Gastroesophageal sphincter (tissue), 4 donors: ENCODE measurements around the gene STYK1. TPM values are rescaled to one million over a fixed set of nuclear protein-coding genes. Genes with fewer than 3 reads are reported as not detected.

ENCODE experiments used
- ATAC-seq: fragments of 150-250 bp; one replicate; pipeline ENCODE4 v1.9.1; 2016; ENCODE audit warnings: mild to moderate bottlenecking, moderate library complexity
- H3K27ac ChIP-seq, 4 donors: fragments of 200-600 bp; sonication (generic) in 3 of 4; 1 replicate in 3 of 4; 2 replicates in 1 of 4; pipeline ENCODE4 v1.5.1; 2016 to 2019
- H3K27me3 ChIP-seq: fragments of 200-600 bp; sonication (generic); one replicate; pipeline ENCODE4 v1.5.1; 2019
- H3K36me3 ChIP-seq, 2 donors: fragments of 200-600 bp; sonication (generic); one replicate each; pipeline ENCODE4 v1.5.1; 2019; ENCODE audit warnings: control low read depth in 1 of 2
- H3K4me1 ChIP-seq, 3 donors: fragments of 200-600 bp; sonication (generic); 1 replicate in 2 of 3; 2 replicates in 1 of 3; pipeline ENCODE4 v1.5.1; 2016 to 2019; ENCODE audit warnings: control low read depth in 2 of 3
- H3K4me3 ChIP-seq, 2 donors: fragments of 200-600 bp; sonication (generic); one replicate each; pipeline ENCODE4 v1.5.1; 2019; ENCODE audit warnings: mild to moderate bottlenecking in 1 of 2, moderate library complexity in 1 of 2
- H3K9me3 ChIP-seq, 3 donors: fragments of 200-600 bp; sonication (generic); one replicate each; pipeline ENCODE4 v1.5.1; 2017 to 2019; ENCODE audit warnings: control low read depth in 2 of 3
- CTCF ChIP-seq, 4 experiments: fragments of 200-600 bp in 2 of 4; fragments of 450-650 bp in 2 of 4; sonication (generic) in 1 of 4; IDR thresholded peaks; one replicate each; pipeline ENCODE4 v1.5.1; 2017 to 2019; ENCODE audit warnings: antibody characterized with exemption in 4 of 4, mild to moderate bottlenecking in 2 of 4, moderate library complexity in 2 of 4
- EP300 ChIP-seq: sonication (generic); formaldehyde crosslinking; IDR thresholded peaks from one replicate; pipeline ENCODE4 v1.6.1; 2017; ENCODE audit warnings: antibody characterized with exemption, mild to moderate bottlenecking
- POLR2A ChIP-seq, 2 donors: fragments of 450-650 bp; IDR thresholded peaks; one replicate each; pipeline ENCODE4 v1.6.1; 2017; ENCODE audit warnings: antibody characterized with exemption in 2 of 2, mild to moderate bottlenecking in 2 of 2, moderate library complexity in 1 of 2
- POLR2AphosphoS5 ChIP-seq: sonication (generic); formaldehyde crosslinking; IDR thresholded peaks from one replicate; pipeline ENCODE4 v1.6.1; 2017; ENCODE audit warnings: antibody characterized with exemption
- WGBS, 2 donors: methylation state at CpG; one replicate each; pipeline ENCODE4 v1.1.5; 2018; ENCODE audit warnings: low coverage in 1 of 2; 5-methylcytosine and 5-hydroxymethylcytosine counted together
- total RNA-seq, 4 donors: library from RNA; depleted of rRNA; stranded (reverse); fragments of >200 nt; gene quantifications; one replicate each; pipeline ENCODE4 v1.1.0, GENCODE V29; 2016

Gene STYK1
- under 1 TPM in 3 of 4 donors, not detected in 1; 0.40 to 0.77 (median 0.62) TPM for total RNA-seq

GRCh38 chr12:10673659-10674384 lies at the start of gene STYK1:
Gene STYK1 (minus strand): TSS chr12:10674052. CDS start chr12:10634618, 39,434 bp downstream.
- peaks cover 0 to 12% (median 7%) of the 10 kb centered on the region in 3 donors for H3K4me1 ChIP-seq
- peak; percentile 63 for ATAC-seq
- TF ChIP-seq POLR2AphosphoS5 (no peak), CTCF (IDR thresholded peaks at IDR 0.05) (peak; percentile 37 to 68 (median 46))
- H3K27ac ChIP-seq, result no peak within 1 kb of the TSS
- H3K36me3 ChIP-seq, result no peaks in the 10 kb centered on the region
- H3K9me3 ChIP-seq, result no peaks in the 10 kb centered on the region
- peaks cover 38% of the 10 kb centered on the region for H3K27me3 ChIP-seq
- peak within 1 kb of the TSS; percentile 28 to 47 for H3K4me3 ChIP-seq
- WGBS, 2 donors, result 0 to 3% methylated on average over 4 to 9 of the region's 35 CpGs

GRCh38 chr12:10722905-10723746 lies 49.3 kb upstream of the STYK1 start, which contains the start of gene YBX3:
Gene YBX3 (minus strand): TSS chr12:10723323. CDS start chr12:10723111, 212 bp downstream.
- Histone ChIP-seq H3K27ac (peak within 1 kb of the TSS; percentile 88 to 99 (median 98)), H3K9me3 (no peaks in the 10 kb centered on the region), H3K27me3 (no peaks in the 10 kb centered on the region), H3K4me3 (peak within 1 kb of the TSS; percentile 48 to 91), H3K36me3 (no peaks in the 10 kb centered on the region), H3K4me1 (peaks cover 4 to 41% (median 22%) of the 10 kb centered on the region in 3 donors)
- peak; percentile 75 for ATAC-seq
- TF ChIP-seq POLR2A (IDR thresholded peaks at IDR 0.05), result peak; percentile 82 to 85
- TF ChIP-seq EP300, result no peak
- TF ChIP-seq POLR2AphosphoS5, result peak; percentile 94
- TF ChIP-seq CTCF (IDR thresholded peaks at IDR 0.05), result peak in 1 of 4 experiments; percentile 37
- 0% methylated on average over 8 of the region's 95 CpGs; no CpG with 5 or more reads in 1 of the 2 donors for WGBS, 2 donors

- peak; percentile 44 for ATAC-seq
- no peaks in the 10 kb centered on the region for H3K9me3 ChIP-seq
- WGBS, 2 donors, result no CpG with 5 or more reads among the region's 36 CpGs
- H3K36me3 ChIP-seq, result no peaks in the 10 kb centered on the region
- peak overlapping the region; percentile 48 to 91 for H3K4me3 ChIP-seq
- TF ChIP-seq POLR2A (IDR thresholded peaks at IDR 0.05) (no peak), POLR2AphosphoS5 (peak; percentile 49), CTCF (IDR thresholded peaks at IDR 0.05) (peak in 3 of 4 experiments; percentile 28 to 58 (median 42)), EP300 (no peak)
- H3K27me3 ChIP-seq, result no peaks in the 10 kb centered on the region
- peaks cover 4 to 48% (median 27%) of the 10 kb centered on the region in 3 donors for H3K4me1 ChIP-seq
- H3K27ac ChIP-seq, result peak overlapping the region; percentile 88 to 99 (median 98)
Observed at GRCh38 chr12:10722502-10722904, 48.7 kb upstream of the STYK1 start.

- H3K27me3 ChIP-seq, result no peaks in the 10 kb centered on the region
- no peak for TF ChIP-seq CTCF (IDR thresholded peaks at IDR 0.05)
- no peak for TF ChIP-seq EP300
- TF ChIP-seq POLR2A (IDR thresholded peaks at IDR 0.05), result peak in 1 of 2 donors; percentile 45
- TF ChIP-seq POLR2AphosphoS5, result peak; percentile 99
- no peaks in the 10 kb centered on the region for H3K9me3 ChIP-seq
- H3K4me3 ChIP-seq, result peak overlapping the region; percentile 48 to 91
- H3K4me1 ChIP-seq, result peaks cover 4 to 54% (median 33%) of the 10 kb centered on the region in 3 donors
- H3K36me3 ChIP-seq, result no peaks in the 10 kb centered on the region
- peak overlapping the region; percentile 88 to 99 (median 98) for H3K27ac ChIP-seq
- ATAC-seq, result peak; percentile 94
- 0% methylated on average over 17 to 20 of the region's 26 CpGs for WGBS, 2 donors
Observed at GRCh38 chr12:10721651-10722501, 48.0 kb upstream of the STYK1 start.
